PFSK-1 (cell line): ENCODE measurements around the gene TP53I11.

ENCODE experiments used
- FOXP2 ChIP-seq: optimal IDR thresholded peaks from 2 replicates; pipeline ENCODE3; 2011; ENCODE audit warnings: borderline replicate concordance, control low read depth, inconsistent platforms; ENCODE audit not compliant: insufficient read depth; ENCODE audit errors: extremely low read length, extremely low read depth
- POLR2AphosphoS5 ChIP-seq: IDR thresholded peaks from 2 replicates; pipeline ENCODE4 v1.6.1; 2012; ENCODE audit warnings: low read depth, mild to moderate bottlenecking, control low read depth, low read length, moderate library complexity
- REST ChIP-seq, 2 experiments: IDR thresholded peaks; 2 replicates each; pipeline versions ENCODE4 v1.6.1 to v1.8.0; 2011 to 2012; ENCODE audit warnings: low read depth in 2 of 2, low read length in 2 of 2, control low read depth in 1 of 2, inconsistent platforms in 1 of 2, mild to moderate bottlenecking in 1 of 2, moderate library complexity in 1 of 2; ENCODE audit not compliant: insufficient read depth in 1 of 2
- SIN3A ChIP-seq: IDR thresholded peaks from 2 replicates; pipeline ENCODE4 v1.6.1; 2012; ENCODE audit warnings: mild to moderate bottlenecking, low read length, moderate library complexity, borderline replicate concordance; ENCODE audit not compliant: insufficient read depth
- TAF1 ChIP-seq: IDR thresholded peaks from 2 replicates; pipeline ENCODE4 v1.6.1; 2012; ENCODE audit warnings: low read length, control low read depth, borderline replicate concordance; ENCODE audit not compliant: insufficient read depth

TP53I11 gene

GRCh38 chr11:44927174-44927661 lies 23.5 kb downstream of the TP53I11 start:
- TF ChIP-seq SIN3A (no peak), POLR2AphosphoS5 (no peak), FOXP2 (no peak)

- TF ChIP-seq SIN3A (no peak), TAF1 (no peak), REST (IDR thresholded peaks at IDR 0.05; ENCODE audit: insufficient read depth in 1 of 2, low read depth in 2 of 2, low read length in 2 of 2) (no peak), FOXP2 (no peak), POLR2AphosphoS5 (no peak)
Measured at GRCh38 chr11:44926036-44926435, 24.6 kb downstream of the TP53I11 start.

GRCh38 chr11:44923806-44924205 lies 26.9 kb downstream of the TP53I11 start:
- TF ChIP-seq TAF1 (no peak), SIN3A (no peak), REST (IDR thresholded peaks at IDR 0.05; ENCODE audit: insufficient read depth in 1 of 2, low read depth in 2 of 2, low read length in 2 of 2) (no peak), FOXP2 (no peak), POLR2AphosphoS5 (no peak)

- TF ChIP-seq SIN3A = no peak
- TF ChIP-seq REST (IDR thresholded peaks at IDR 0.05; ENCODE audit: insufficient read depth in 1 of 2, low read depth in 2 of 2, low read length in 2 of 2) = no peak
- TF ChIP-seq POLR2AphosphoS5 = no peak
- no peak for TF ChIP-seq TAF1
- no peak for TF ChIP-seq FOXP2
Measured at GRCh38 chr11:44923115-44923514, 27.6 kb downstream of the TP53I11 start.

GRCh38 chr11:44920451-44920850 lies 30.2 kb downstream of the TP53I11 start:
- TF ChIP-seq REST (IDR thresholded peaks at IDR 0.05; ENCODE audit: insufficient read depth in 1 of 2, low read depth in 2 of 2, low read length in 2 of 2) = no peak
- no peak for TF ChIP-seq SIN3A
- no peak for TF ChIP-seq POLR2AphosphoS5
- no peak for TF ChIP-seq FOXP2
- no peak for TF ChIP-seq TAF1
